NCI-H2196 (cell line): ENCODE data around the gene MYL3.

Experiments
- DNase-seq: peaks from one replicate; lab custom pipeline; 2025; ENCODE audit not compliant: unreplicated experiment; lab: John Stamatoyannopoulos, UW

Gene MYL3

DNA sequence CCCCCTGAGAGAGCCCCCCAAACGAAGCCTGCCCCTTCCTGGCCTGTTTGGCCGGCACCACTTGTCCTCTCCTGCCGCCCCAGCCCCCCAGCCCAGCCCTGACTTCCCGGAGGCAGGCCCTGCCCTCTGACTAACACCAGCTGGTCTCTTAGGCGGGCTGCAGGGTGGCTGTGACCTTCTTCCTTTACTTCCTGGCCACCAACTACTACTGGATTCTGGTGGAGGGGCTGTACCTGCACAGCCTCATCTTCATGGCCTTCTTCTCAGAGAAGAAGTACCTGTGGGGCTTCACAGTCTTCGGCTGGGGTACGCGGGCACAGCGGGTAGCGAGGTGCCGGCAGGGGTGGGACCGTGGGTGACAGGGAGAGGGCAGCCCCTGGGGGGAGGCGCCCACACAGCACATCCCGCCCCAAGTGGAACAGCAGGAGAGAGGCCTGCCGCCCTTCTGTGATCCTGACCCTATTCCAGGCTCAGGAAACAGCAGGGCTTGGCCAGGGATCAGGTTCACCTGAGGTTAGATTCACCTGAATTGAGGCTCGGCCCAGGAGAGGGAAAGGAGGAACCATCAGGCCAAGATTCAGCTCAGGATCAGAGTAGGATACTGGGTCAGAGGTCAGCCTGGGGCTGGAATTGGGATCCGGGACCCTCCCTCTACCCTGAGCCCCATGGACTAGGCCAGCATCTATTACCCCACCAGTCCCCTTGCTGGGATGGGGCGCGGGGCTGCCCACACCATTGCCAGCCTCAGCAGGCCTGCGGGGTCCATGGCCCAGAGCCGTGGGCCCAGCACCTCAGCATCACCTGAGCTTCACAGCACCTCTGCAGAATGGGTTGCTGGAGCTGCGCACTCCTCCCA, 36.1 kb upstream of the MYL3 start:
- no peak for DNase-seq

DNA sequence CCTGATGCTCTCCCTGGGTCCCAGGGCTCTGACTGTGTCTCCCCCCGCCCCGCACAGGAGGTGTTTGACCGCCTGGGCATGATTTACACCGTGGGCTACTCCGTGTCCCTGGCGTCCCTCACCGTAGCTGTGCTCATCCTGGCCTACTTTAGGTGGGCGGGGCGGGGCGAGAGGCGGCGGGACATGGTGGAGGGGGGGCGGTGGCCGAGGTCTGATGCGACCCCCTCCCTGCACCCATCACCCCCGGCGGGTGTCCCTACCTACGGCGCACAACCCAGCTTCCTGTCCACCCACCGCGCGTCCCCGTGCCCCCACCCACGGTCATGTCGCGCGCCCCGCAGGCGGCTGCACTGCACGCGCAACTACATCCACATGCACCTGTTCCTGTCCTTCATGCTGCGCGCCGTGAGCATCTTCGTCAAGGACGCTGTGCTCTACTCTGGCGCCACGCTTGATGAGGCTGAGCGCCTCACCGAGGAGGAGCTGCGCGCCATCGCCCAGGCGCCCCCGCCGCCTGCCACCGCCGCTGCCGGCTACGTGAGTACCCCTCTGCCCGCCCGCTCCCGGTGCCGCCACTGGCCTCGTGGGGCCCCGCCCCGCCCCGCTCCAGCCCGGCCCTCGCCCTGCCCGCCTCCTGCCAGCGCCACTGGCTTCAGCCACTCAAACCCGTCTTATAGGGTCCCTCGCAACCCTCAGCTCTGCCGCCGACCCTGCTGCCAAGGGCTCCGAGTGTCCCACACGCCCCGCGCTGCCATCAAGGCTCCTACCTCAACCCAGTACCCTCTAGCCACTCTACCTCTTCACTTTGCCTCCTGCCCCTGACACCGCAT, 35.3 kb upstream of the MYL3 start:
- no peak for DNase-seq

DNA sequence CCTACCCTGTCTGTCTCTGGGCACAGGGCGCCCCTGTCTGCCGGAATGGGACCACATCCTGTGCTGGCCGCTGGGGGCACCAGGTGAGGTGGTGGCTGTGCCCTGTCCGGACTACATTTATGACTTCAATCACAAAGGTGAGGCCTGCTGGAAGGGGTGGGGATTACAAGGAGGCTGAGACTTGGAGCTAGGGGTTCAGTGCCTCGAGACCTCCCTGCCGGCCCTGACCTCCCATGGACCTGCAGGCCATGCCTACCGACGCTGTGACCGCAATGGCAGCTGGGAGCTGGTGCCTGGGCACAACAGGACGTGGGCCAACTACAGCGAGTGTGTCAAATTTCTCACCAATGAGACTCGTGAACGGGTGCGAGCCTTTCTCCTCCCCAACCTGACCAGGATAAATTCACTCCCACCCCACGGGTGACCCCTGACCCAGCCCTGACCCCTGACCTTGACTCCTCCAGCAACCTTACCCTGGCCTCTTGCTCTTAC, 34.6 kb upstream of the MYL3 start:
- DNase-seq = no peak

DNA sequence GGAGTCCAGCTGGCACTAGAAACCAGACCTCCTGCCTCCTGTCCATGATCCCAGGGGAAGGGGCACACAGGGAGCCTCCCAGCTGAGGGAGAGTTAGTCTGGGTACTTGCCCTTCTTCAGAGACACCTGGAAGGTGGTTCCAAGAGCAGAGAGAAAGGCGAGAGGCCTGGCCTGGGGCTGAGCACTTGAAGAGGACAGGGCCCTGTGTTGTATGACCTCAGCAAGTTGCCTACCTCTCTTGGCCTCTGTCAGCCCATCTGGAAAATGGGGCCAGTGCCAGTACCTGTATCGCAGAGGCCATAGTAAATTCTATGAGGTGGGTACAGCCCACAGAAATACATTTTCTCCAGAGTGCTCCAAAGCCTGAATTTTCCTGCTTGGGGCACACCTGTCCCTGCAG, 33.8 kb upstream of the MYL3 start:
- DNase-seq = no peak

DNA sequence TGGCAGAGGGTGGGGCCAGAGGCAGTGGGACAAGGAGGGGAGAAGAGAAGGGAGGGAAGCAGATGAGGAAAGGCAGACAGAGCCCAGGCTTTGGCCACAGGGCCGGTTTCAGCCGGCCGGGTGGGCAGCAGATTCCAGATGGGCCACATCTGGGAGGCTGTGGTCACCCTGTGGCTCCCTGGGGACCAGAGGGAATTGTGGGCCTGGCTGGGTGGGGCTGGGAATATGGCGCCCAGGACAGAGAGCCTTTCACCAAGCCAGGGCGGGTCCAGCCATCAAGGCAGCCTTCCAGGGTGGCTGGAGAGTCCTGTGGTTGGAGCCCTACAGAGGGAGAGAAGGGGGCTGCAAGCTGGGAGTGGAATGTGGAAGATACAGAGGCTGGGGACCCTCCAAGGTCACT, 33.1 kb upstream of the MYL3 start:
- no peak for DNase-seq

DNA sequence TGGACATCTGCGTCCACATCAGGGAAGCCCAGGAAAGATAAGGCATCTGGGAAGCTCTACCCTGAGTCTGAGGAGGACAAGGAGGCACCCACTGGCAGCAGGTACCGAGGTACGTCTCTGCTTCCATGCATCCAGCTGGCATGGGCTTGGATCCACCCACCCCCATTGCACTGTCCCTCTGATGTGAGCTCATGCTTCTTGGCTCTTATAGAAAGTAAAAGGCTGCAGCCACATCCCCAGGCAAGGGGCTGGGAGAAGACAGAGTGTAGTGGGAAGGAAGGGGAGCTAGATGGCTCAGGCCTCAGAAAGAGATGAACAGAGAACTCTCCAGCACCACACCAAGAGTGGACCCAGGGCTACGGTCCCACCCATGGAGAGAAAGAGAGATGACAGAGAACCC, 32.5 kb upstream of the MYL3 start:
- no peak for DNase-seq

DNA sequence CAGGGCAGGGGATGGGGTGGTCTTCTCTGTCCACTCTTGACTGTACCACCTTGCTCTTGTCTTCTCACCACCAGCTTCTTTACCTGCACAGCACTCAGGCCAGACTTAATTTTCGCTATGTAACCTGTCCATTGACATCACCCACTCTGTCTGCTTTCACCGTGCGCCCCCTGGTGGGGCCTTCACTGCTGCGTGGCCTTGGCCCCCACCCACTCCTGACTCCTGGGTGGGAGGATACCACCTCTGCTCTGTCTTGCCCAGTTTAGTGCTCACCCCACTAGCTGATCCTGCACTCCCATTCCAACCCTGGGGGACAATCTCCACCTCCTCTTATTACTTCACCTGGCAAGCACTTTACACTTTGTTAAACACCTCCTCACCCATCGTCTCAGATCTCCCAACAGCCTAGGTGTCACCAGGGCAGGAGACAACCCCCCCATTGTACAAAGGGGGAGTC, 32.0 kb upstream of the MYL3 start:
- DNase-seq = peak; percentile 27

DNA sequence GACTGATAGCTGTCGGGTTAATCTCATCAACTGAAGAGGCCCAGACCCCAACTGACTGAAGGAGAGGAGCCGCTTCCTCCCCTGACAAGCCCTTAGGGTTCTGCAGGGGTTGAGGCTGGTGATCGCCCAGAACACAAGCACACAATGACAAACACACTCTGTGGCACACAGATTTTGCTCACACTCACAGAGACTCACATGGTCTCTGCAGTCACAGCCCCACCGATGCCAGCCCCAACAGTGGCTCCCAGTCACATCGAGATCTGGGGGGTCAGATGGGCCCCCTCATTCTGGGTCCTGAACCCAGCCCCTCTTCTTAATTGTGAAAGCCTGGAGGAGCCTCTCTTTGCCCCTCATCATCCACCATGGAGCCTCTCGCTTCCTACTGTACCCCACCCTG, 31.0 kb upstream of the MYL3 start:
- no peak for DNase-seq

DNA sequence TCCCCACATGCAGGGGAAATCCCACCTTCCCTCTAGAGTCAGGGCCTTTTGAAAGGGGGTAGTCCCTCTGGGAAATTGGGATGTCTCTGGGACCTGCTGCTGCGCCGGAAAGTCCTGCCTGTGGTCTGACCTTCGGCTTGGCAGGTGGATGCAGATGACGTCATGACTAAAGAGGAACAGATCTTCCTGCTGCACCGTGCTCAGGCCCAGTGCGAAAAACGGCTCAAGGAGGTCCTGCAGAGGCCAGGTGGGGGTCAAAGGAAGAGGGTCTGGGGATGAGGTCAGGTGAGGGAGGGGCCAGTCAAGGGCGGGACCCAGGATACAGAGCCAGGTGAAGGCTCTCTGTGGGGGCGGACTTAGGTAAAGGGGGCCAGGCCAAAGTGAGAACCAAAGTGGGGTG, 30.5 kb upstream of the MYL3 start:
- DNase-seq = no peak

DNA sequence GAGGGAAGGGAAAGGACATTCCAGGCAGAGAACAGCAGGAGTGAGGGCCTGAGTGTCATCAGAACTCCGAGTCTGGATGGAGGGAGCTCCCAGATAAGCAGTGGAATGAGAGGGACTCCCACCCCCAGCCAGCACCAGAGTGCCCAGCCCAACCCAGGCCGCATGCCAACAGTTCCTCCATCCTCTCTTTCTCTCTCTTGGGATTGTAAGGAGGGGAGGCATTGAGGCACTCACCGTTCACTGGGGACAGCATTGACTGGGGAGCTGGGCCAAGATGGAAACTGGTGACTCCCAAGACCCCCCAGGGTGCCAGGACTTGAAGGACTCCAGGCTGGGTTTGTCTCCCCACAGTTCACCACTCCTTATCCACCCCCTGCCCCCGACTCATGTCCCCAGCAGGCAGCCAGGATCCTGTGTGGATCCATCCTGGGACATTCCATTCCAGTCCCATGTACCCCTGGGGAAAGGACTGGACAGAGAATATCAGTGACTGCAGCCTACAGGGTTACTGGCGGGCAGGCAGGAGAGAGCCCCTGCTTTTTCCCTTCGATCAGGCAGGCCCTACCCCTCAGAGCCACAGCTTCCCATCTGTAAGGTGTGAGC, 30.0 kb upstream of the MYL3 start:
- DNase-seq = no peak

DNA sequence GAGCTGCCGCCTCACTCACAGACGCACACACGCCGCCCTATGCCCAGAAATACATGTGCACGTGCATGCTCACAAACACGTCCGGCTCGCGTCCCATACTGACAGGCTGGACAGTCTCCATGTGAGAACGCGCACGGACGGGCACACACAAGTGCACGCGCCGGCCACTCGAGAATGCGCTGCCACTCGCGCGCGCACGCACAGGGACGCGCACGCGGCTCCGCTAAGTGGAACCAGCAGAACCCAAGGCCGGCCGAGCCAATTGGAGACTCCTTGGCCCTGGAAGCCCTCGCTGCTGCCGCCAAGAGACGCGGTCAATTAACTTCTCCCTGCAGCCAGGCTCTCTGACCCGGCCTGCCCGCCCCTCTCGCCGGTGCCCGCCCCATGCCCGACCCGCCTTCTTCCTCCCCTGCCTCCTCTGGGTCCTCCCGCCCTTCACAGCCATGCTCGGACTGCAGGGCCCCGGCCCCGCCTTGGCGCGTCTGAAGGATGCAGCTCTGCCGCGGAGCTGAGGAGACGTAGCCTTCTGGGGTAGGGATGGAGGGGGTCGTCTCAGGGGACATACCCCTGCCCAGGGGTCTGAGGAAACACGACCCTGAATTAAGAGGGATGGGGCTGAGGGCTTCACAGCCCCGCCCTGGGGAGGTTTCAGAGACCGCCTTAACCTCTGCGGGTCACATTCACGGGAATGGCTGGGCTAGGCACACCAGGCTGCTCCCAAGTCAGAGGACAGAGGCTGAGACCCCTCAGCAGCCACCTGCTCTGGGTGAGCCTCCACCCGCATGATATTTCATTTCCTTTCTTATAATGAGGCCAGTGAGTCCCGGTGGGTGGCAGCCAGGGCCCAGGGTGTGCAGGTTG, 29.3 kb upstream of the MYL3 start:
- peak; percentile 80 for DNase-seq

DNA sequence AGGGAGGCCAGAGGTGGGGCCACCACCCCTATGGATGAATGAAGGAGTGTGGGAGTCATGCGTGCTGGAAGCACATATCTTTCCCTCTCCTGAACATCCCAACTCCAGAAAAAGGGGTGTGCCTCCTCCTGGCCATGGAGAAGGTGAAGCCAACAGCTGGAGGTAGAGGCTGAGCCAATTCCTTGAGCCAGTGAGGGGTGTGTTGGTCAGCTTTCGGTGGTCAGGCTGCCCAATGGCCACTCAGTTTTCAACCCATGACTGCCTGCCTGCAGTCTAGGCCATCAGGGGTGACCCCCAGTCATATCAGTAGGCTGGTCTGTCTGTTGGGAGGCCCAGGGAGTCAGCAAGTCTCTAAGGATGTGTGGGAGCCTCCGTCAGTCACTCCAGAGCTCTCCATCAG, 27.9 kb upstream of the MYL3 start:
- no peak for DNase-seq

DNA sequence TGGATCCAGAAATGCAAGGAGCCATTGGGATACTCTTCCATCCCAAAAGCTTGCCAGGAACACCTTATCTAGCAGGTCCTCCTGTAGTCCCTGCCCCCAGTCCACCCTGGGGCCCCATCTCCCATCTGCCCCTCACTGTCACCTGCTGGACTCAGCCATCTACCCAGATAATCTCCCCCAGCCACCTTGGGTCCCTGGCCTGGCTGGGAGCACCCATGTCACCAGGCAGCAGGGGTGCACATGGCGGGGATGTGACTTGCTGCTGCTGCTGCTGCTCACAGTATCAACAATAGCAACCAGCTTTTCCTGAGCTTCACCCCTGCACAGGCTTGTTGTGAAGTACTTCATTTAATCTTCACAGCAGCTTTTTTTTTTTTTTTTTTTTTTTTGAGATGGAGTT, 26.9 kb upstream of the MYL3 start:
- no peak for DNase-seq

DNA sequence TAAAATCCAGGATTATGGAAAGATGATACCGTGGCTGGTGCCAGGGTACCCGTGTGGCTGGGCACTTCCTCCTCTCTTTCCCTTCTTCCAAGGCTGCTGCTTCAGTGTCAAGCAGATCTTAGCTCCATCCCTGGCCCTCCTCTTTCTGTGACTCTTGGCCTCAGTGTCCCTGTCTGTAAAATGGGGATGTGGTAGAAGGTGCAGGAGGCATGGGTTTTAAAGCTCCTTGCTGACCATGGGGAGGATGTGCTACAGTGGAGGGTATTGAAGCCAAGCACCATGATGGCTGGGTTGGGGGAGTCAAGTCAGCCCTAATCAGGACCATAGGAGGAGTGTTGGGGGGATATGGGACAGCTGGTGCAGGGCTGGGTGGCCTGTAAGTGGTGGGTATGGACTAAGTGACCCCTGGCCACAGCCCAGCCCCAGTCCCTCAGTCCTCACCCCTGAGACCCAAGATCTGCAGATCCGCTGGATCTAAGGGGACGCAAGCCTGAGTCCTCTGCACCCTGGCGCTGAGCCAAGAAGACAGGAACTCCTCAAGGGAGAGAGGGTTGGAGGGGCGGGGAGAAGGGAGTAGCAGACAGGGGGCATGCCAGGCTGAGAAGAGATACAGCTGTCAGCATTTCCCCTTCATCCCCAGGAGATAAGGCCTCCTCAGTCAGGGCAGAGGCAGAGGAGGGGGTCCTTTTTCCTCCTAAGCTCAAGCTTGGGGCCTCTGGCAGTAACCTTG, 26.3 kb upstream of the MYL3 start:
- DNase-seq = no peak

DNA sequence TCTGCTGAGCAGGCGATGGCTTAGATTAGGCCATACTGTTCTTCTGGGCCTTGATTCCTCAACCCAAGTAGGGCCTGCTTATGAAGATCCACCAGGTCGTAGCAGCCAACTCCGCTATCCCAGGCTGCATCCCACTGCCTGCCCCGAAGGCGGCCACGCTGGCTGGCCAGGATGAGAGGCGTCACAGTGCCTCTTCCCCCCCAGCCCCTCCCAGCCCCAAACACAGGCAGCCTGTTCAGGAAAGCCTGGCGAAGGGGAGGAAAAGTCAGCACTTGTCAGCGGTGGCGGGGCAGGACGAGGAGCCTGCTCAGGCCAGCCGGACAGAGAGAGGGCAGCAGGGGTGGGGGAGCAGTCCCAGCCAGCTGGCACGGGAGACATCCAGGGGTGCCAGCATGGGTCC, 25.5 kb upstream of the MYL3 start:
- no peak for DNase-seq

DNA sequence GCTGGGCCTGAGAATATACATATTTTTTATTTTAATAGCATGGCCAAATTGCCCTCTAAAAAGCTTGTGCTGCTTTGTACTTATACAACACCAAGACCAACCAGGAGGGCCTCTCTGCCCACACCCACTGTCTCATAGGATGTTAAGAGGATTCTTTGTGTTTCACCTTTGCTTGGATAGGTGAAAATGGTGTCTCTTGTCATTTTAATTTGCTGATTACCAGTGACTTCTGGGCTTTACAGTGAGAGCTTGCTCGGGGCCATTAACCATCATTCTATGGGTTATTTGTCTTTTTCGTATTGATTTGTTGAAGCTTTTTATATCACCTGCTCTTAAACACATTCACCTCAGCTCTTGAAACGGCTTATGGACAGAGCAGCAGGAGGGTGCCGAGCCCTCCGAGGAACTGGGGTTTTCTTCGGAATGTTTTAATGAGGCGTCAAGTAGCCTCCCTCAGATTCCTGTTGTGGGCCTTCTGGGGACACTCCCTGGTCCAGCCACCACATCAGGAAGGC, 24.8 kb upstream of the MYL3 start:
- no peak for DNase-seq

DNA sequence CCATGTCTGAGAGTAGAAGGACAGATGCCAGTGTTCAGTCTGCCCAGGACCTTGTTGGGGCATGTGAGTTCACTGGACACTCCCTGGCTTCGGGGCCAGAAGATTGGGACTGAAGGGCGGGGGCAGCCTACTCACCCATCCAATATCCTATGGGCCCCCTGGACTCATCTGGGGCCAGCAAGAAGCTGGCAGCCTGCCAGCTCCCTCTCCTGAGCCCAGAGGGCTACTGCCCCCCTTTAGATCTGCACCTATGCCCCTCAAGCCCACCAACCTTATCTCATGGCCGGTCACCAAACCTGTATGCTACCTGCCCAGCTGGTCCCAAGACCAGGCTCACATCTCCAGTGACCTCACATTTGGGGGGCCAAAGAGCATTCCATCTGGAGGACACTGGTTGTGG, 22.4 kb upstream of the MYL3 start:
- DNase-seq = no peak

DNA sequence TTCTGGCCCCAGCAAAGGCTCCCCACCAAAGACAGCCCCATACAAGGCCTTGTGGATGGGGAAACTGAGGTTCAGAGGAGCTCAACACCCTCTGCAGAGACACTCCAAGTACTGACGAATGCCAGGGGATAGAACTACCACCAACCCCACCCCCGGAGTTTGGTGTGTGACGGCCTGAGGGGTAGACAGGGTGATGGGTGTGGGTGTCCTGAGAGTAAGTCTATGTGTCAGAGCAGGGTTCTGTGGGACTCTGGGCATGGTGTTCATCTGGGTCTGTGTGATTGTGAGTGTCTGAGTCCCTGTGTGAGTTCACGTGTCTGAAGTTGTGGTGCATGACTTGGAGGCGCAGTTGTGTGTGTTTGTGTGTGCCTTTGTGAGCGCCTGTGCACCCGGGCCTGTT, 21.7 kb upstream of the MYL3 start:
- no peak for DNase-seq

DNA sequence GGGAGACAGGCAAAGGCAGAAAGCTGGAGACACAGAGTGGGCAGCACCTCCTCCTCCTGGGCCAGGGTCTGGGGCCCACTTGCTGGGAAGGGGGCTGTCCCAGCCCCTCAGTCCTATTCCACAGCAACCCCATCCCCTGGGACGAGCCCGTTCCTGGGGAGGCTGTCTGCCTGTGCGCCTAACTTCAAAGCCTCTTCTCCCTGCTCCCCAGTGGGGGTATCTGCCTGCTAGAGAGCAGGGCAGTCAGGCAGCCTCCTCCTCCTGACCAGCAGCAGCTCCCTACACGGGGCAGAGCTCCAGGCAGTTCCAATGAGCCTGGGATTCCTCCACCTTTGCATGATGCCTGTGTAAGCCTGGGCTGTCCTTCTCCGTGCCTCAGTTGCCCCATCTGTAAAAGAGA, 21.2 kb upstream of the MYL3 start:
- DNase-seq = no peak

DNA sequence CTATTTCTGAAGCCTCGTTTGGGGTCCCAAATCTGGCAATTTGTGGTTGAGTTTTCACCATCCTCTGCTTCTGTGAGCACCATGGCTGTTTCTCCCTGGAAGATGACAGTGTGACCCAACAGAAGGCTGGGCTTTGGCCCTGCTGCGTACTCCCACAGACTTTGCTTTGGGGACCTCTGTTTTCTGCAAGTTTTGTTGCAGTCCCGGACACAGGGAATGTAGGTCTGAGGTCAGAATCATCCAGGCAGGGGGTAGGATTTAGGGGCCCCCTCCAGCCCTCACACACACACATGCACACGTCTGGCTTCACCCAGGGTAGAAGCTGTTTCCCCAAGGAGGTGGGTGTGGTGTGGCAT, 20.6 kb upstream of the MYL3 start:
- no peak for DNase-seq
